ENCODE measurements around the gene USP35.

The USP35 gene

DNA sequence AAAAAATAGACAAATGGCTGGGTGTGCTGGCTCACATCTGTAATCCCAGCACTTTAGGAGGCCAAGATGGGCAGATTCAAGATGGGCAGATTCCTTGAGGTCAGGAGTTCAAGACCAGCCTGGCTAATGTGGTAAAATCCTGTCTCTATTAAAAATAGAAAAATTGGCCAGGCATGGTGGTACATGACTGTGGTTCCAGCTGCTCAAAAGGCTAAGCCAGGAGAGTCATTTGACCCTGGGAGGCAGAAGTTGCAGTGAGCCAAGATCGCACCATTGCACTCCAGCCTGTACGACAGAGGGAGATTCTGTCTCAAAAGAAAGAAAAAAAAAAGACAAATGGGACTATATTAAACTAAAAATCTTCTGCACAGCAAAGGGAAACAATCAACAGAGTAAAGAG lies 55.4 kb downstream of the USP35 start:
- no peak for DNase-seq

DNA sequence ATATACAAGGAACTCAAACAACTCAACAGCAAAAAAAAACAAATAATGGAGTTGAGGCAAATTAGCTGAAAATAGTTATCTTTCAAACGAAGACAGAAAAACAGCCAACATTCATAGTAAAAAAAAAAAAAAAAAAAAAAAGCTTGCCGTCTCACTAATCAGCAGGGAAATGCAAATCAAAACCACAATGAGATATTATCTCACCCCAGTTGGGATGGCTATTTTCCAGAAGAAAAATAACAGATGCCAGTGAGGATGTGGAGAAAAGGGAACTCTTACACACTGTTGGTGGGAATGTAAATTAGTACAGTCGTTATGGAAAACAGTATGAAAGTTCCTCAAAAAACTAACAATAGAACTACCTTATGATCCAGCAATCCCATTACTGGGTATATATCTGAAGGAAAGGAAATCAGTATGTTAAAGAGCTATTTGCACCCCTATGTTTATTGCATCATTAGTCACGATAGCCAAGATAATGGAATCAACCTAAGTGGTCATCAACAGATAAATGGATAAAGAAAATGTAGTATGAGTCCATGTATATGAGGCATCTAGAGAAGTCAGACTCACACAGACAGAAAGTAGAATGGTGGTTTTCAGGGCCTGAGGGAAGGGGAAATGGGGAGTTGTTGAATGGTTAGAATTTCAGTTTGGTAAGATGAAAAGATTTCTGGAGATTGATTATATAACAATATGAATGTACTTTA lies 56.0 kb downstream of the USP35 start:
- no peak for DNase-seq

- DNase-seq: no peak
Measured at GRCh38 chr11:78248191-78248590, 59.5 kb downstream of the USP35 start.

GRCh38 chr11:78248903-78249302 lies 60.2 kb downstream of the USP35 start:
- DNase-seq: no peak

DNA sequence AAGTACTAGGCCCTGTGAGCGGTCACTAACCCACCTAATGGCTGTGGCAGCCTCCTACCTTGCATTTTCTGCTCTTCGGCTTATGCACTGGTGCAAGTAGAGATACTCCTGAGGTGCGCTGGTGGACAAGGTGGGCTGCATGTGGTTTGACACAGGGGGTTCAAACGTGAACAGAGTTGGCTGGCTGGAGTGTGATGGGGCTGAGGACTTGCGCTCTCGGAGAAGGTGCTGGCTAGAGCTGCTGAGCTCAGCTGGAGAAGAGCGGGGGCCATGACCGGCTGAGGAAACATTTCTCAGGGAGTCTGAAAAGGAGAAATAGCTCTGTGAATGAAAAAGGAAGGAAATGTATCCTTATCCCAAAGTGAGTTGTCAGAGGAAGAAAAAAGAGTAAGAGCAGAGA lies 61.4 kb downstream of the USP35 start:
- DNase-seq: no peak

GRCh38 chr11:78251083-78251775 lies 62.5 kb downstream of the USP35 start:
- no peak for DNase-seq

DNA sequence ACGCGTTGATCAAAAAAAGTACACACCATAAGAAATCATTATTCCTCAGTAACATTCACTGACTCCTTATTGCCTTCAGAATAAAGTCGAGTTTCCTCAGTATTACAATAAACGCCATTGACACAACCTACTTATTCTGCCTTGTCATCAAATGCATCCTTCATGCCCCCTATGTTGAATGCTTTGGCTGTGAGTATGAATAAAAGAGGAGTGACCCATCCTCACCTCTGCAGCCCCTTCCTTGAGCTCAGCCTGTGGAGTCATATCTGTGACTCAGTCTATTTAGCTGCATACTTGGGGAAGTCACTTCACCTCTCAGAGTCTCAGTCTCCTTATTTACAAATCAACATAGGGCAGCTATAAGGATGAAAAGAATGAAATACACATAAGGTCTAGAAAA lies 65.1 kb downstream of the USP35 start:
- no peak for DNase-seq

- DNase-seq: no peak
Measured at GRCh38 chr11:78254268-78254667, 65.5 kb downstream of the USP35 start.

DNA sequence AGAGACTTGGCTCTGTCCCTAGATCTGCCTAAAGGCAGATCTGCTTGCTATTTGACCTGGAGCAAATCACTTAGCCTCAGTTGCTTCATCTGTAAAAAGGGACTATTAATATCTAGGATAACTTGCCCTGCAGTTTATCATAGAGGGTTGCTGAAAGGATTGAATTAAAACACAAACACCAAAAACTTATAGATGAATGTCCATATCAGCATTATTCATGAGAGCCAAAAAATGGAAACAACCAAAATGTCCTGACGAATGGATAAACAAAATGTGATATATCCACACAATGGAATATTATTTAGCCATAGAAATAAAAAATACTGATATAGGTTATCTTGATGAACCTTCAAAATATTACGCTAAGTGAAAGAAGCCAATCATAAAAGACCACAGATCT lies 67.2 kb downstream of the USP35 start:
- no peak for DNase-seq

- no peak for DNase-seq
Measured at GRCh38 chr11:78256962-78257361, 68.2 kb downstream of the USP35 start.

DNA sequence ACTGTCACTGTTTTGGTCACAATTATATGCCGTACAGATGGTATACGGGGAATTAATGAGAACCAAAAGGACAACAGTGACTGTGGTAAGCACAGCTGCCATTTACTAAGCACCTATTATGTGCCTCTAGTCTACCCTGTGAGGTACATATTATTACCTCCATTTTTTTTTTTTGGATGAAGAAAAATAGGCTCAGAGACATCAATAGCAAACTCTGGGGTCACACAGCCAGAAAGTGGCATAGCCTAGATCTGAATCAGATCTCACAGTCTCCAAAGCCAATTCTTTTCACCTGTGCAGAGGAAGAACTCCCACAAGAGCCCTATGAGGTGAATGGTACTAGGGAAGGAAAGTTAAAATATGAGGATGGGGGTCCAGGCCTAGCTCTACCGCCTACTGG lies 68.9 kb downstream of the USP35 start:
- DNase-seq: no peak

DNA sequence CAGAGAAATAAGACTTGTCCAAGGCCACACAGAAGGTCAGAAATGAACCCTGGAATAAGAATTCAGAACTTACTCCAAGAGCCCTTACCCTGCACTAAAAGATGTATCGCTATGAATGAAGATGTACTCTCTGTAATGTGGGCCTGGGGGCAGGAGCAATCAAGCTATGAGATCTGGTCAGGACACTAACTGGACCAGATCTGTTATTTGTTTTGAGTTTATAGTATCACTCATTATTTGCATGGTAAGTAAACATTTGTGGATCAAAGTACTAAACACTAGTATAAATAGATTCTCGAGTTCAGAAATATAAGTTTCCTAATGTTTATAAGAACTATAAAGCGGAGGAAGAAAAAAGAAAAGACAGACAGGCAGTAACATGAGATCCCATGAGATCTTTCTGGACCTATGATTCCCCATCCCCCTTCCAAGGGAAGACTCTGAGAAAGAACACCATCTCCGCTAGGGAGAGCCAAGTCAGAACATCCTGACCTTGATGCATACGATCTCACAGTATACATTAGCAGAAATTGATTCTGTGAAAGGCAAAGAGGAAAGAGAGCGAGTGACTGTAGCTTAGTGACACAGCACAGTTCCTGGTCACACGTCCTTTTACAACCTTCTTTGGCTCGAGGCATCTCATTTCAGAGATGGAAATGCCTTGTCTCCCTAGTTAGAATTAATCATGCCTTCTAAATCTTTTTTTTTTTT lies 71.2 kb downstream of the USP35 start:
- DNase-seq: no peak

- DNase-seq: no peak
Measured at GRCh38 chr11:78261367-78261766, 72.6 kb downstream of the USP35 start.

GRCh38 chr11:78261828-78262227 lies 73.1 kb downstream of the USP35 start:
- no peak for DNase-seq

GRCh38 chr11:78262238-78262637 lies 73.5 kb downstream of the USP35 start:
- no peak for DNase-seq

GRCh38 chr11:78262691-78263090 lies 74.0 kb downstream of the USP35 start:
- DNase-seq: no peak
